Measurements from ENCODE around the gene NRCAM.

NRCAM gene

GRCh38 chr7:108145401-108145800, 310.8 kb downstream of the NRCAM start:
- DNase-seq: no peak

DNA sequence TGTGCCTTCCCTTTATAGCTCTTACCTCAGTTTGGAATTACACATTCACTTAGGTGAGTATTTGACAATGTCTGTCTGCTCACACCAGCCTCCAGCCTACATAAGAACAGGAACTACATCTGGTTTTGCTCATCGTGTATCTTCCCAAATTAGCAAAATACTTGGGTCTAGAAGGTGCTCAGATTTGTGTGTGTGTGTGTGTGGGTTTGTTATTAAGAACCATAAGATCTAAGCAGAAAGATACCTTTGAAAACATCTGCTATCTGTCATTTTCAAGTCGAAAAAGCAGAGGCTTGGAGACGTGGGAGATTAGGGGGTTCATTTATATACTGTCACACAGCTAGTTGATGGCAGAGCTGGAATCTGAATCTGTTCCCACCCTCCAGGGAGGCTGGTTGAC, 311.3 kb downstream of the NRCAM start:
- no peak for DNase-seq

- DNase-seq: no peak
Observed at GRCh38 chr7:108143658-108144420, 312.4 kb downstream of the NRCAM start.

GRCh38 chr7:108142675-108143259, 313.5 kb downstream of the NRCAM start:
- DNase-seq: no peak

- no peak for DNase-seq
Observed at GRCh38 chr7:108142180-108142579, 314.1 kb downstream of the NRCAM start.

DNA sequence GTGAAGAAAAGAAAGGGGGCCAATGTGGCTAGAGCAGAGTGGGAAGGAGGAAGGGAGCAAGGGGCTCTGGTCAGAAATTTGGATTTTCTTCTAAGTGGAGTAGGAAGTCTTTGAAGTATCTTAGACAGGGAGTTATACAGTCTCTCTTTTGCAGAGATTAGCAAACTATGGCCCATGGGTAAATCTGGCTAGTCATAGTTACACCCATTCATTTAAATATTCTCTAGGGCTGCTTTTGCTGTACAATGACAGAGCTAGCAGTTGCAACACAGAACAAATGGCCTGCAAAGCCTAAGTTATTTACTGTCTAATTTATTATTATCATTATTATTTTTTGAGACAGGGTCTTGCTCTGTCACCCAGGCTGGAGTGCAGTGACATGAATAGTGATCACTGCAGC, 315.6 kb downstream of the NRCAM start:
- DNase-seq: no peak

- DNase-seq: no peak
Observed at GRCh38 chr7:108138911-108139310, 317.3 kb downstream of the NRCAM start.

DNA sequence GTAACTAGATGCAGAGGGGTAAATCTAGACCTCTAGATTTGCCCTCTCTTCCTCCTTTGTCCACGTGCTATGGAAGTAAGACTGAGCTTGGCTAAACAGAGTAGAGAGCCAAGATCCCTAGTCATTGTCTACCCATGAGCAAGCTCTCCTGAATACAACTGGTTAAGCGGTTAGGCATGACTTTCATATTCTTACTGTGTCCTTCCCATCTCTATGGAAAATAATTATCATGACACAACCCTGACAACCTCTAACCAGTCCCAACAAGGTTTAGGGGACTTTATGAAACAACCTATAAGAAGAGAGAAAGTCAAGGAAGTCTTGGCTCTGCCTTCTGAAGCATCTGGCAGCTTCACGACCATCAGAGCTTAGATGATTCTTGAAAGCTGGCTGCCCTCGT, 318.2 kb downstream of the NRCAM start:
- DNase-seq: no peak

DNA sequence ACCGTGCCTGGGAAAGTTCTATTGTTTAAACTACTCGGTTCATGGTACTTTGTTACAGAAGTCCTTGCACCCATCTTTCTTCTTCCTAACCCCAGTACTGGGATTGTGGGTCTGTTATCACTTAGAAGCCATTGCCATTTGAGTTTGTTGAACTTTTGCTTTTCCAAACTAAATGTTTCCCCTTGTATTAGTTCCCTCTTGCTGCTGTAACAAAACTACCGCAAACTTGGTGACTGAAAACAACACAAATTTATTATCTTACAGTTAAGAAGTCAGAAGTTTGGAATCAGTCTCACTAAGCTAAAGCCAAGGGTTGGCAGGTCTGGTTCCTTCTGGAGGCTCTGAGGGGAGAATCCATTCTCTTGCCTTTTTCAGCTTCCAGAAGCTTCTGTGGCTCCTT, 319.2 kb downstream of the NRCAM start:
- no peak for DNase-seq

DNA sequence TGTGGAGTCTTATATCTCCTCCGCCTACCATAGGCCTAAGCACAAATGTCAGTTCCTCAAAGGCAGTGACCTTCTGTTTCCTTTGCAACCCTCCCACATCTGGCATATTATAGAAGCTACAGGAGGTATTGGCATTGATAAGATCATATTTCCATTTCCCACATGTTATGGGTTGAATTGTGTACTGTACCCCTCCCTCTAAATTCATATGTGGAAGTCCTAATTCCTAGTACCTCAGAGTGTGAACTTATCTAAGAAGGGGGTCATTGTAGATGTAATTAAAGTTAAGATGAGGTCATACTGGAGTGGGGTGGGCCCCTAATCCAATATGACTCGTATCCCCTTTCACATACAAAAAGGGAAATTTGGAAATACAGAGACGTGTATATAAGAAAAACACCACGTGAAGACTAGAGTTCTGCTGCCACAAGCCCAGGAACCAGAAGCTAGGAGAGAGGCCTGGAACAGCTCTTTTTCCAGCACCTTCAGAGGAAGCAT, 320.0 kb downstream of the NRCAM start:
- no peak for DNase-seq

DNA sequence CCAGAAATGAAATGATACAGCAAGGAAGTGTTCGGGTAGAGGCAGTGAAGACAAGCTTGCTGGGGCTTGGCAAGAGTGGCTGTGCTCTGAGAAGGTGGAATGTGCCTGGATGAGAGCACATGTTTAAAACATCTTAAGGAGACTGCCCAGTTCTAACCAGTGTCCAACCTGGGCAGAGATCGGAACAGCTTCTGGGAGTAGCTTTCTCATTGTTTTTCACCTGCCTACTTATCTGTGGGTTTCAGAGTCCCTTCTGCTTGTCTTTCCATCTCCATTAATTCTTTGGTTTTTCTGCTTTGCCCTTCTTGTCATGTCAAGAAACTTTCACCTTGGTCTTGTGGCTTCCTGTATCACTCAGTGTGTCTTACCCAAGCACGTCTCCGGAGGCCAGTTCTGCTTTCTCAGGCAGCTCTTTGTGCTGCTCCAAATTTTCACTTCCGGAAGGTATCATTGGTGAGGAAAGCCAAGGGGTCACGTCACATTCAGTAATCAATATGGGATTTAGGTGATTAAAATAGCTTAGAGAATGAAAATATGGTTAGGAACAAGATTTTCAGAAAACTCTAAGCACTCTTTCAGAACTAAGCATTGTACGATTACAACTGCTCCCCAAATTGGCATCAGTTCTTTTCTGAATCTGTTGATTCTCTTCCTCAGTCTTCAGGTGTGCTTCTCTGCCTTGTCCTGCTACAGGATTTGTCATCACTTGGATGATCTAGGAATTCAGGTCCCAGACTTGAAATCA, 320.6 kb downstream of the NRCAM start:
- no peak for DNase-seq

GRCh38 chr7:108134486-108134885, 321.8 kb downstream of the NRCAM start:
- no peak for DNase-seq

- peak; percentile 15 for DNase-seq
Observed at GRCh38 chr7:108132551-108133265, 323.5 kb downstream of the NRCAM start.

- no peak for DNase-seq
Observed at GRCh38 chr7:108130261-108130660, 326.0 kb downstream of the NRCAM start, which contains the start of gene LAMB4. TSS of gene LAMB4 (minus strand) at chr7:108130361. CDS start at chr7:108123164, 7,197 bp downstream.

GRCh38 chr7:108129018-108129965, 326.9 kb downstream of the NRCAM start:
- DNase-seq: no peak

- DNase-seq: no peak
Observed at GRCh38 chr7:108128514-108128913, 327.7 kb downstream of the NRCAM start.

- DNase-seq: no peak
Observed at GRCh38 chr7:108127461-108127860, 328.8 kb downstream of the NRCAM start.

DNA sequence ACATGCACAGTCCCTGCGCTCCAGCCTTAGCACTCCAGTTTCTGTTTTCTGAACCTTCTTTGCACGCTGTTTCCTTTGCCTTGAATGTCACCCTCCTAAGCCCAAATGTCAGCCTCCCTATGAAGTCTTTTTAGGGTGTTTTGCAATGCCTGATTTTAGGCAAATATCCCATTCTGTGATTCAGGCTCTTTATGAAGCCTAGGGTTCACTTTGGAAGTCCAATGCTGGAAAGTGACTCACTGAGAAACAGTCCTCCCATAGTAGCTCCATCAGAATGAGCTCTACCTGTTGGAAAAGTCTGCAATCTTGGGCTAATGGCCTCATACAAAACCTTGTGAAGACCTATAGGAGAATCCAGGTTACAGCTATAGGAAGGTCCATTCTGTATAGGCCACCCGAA, 331.4 kb downstream of the NRCAM start:
- DNase-seq: no peak

GRCh38 chr7:108122181-108122580, 334.1 kb downstream of the NRCAM start:
- no peak for DNase-seq

DNA sequence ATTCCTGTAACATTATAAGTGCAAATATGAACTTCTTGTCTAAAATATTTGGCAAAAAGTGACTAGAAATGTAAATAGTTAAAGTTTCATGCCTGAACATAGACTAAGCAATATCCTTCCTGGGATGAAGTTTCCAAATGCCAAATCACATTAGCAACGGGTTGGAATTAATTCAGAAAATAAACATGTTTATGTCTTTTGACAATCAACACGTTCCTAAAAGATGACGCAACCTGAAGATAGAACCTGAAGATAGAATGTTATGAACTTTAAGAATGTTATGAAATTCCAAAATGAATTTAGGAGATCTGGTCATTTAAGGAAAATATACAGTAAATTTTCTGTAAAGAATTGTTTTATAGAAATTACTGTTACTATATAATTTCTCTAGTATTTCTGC, 335.3 kb downstream of the NRCAM start:
- no peak for DNase-seq

DNA sequence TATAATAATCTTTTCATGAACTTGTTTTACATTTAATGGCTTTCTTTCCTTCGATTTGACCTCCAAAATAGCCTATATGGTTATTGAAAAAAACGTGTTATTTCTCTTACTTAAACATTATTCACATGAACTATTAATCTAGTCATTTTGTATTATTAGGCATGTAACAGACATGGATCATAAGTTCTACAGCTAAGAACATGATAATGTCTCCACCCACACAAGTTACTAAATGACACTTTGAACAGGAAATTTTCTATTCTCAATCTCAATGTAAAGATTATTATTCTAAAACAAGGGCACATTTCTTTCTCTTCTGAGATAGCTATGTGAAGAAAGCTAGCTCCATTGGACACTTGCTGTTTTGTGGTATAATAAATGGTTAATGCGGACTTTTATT, 336.0 kb downstream of the NRCAM start:
- DNase-seq: no peak

DNA sequence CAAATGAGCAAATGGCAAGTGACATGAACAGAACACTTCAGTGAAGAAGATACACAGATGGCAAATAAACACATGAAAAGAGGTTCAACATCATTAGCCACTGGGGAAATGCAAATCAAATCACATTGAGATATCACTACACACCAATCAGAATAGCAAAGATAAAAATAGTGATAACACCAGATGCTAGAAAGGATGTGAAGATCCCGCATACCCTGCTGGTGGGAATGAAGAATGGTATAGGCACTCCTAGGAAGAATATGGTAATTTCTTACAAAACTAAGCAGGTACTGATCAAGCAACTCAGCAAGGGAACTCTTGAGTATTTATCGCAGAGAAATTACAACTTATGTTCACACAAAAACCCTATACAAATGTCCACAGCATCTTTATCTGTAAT, 337.3 kb downstream of the NRCAM start:
- DNase-seq: no peak

Data from COR-L47 (cell line).